ENCODE measurements around the gene BRAF.

DNA sequence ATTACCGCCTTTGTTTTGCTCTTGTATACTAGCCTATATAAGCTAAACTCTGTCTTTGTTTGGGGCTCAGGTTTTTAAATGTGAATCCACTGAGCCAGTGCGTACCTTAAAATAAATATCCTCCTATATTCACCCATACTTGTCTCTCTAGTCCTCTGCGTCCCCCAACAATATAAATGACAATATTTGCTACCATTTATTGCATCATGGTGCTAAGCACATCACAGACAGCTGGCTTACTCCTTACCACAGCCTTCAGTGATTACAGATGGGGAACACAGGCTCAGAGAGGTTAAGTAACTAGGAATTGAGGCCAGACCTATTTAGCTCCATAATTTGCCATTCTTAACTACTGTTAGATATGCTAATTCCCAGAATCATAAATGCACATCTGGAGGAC, 255.4 kb downstream of the BRAF start:
- TF ChIP-seq YY1 (IDR thresholded peaks at IDR 0.05; ENCODE audit: low read depth) = no peak
- no peak for TF ChIP-seq TAF1 (IDR thresholded peaks at IDR 0.05; ENCODE audit: low read depth)
- TF ChIP-seq, protein P1, sequence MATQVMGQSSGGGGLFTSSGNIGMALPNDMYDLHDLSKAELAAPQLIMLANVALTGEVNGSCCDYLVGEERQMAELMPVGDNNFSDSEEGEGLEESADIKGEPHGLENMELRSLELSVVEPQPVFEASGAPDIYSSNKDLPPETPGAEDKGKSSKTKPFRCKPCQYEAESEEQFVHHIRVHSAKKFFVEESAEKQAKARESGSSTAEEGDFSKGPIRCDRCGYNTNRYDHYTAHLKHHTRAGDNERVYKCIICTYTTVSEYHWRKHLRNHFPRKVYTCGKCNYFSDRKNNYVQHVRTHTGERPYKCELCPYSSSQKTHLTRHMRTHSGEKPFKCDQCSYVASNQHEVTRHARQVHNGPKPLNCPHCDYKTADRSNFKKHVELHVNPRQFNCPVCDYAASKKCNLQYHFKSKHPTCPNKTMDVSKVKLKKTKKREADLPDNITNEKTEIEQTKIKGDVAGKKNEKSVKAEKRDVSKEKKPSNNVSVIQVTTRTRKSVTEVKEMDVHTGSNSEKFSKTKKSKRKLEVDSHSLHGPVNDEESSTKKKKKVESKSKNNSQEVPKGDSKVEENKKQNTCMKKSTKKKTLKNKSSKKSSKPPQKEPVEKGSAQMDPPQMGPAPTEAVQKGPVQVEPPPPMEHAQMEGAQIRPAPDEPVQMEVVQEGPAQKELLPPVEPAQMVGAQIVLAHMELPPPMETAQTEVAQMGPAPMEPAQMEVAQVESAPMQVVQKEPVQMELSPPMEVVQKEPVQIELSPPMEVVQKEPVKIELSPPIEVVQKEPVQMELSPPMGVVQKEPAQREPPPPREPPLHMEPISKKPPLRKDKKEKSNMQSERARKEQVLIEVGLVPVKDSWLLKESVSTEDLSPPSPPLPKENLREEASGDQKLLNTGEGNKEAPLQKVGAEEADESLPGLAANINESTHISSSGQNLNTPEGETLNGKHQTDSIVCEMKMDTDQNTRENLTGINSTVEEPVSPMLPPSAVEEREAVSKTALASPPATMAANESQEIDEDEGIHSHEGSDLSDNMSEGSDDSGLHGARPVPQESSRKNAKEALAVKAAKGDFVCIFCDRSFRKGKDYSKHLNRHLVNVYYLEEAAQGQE (IDR thresholded peaks at IDR 0.05; ENCODE audit: low read depth) = no peak
- no peak for TF ChIP-seq EP300 (IDR thresholded peaks at IDR 0.05; ENCODE audit: borderline replicate concordance)

Data from Ishikawa (cell line).